ENCODE results near the gene PANK2.

PANK2 gene

DNA sequence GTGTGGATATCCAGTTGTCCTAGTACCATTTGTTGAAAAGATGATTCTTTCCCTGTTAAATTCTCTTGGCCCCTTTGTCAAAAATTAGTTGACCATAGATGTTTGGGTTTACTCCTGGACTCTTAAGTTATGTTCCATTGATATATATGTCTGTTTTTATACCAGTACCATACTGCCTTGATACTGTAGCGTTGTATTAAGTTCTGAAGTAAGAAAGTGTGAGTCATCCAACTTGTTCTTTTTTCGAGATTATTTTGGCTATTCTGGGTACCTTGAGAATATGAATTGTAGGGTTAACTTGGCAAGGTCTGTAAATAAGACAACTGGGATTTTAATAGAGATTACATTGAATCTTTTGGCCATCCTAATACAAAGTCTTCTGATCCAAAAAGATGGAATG lies 26.5 kb downstream of the PANK2 start:
- Histone ChIP-seq H3K9ac (ENCODE audit: low read length) (no peak overlapping the region), H3K4me3 (ENCODE audit: low read length) (no peak overlapping the region), H2AFZ (ENCODE audit: low read depth, low read length) (no peak overlapping the region), H3K4me2 (ENCODE audit: low read length) (no peak overlapping the region), H3K4me1 (ENCODE audit: low read length) (peaks cover 24% of the 10 kb centered on the region), H3K27ac (ENCODE audit: low read length) (no peak overlapping the region), H3K36me3 (replicated peaks; ENCODE audit: low read depth, low read length) (peaks cover 69% of the 10 kb centered on the region), H3K79me2 (ENCODE audit: low read length) (peaks cover 85% of the 10 kb centered on the region), H3K9me3 (ENCODE audit: insufficient read depth, low read length) (no peaks in the 10 kb centered on the region), H3K27me3 (ENCODE audit: low read depth, low read length) (no peaks in the 10 kb centered on the region), H4K20me1 (ENCODE audit: insufficient read depth, low read length) (peaks cover 64% of the 10 kb centered on the region)
- TF ChIP-seq, protein P1, sequence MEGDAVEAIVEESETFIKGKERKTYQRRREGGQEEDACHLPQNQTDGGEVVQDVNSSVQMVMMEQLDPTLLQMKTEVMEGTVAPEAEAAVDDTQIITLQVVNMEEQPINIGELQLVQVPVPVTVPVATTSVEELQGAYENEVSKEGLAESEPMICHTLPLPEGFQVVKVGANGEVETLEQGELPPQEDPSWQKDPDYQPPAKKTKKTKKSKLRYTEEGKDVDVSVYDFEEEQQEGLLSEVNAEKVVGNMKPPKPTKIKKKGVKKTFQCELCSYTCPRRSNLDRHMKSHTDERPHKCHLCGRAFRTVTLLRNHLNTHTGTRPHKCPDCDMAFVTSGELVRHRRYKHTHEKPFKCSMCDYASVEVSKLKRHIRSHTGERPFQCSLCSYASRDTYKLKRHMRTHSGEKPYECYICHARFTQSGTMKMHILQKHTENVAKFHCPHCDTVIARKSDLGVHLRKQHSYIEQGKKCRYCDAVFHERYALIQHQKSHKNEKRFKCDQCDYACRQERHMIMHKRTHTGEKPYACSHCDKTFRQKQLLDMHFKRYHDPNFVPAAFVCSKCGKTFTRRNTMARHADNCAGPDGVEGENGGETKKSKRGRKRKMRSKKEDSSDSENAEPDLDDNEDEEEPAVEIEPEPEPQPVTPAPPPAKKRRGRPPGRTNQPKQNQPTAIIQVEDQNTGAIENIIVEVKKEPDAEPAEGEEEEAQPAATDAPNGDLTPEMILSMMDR (IDR thresholded peaks at IDR 0.05; ENCODE audit: low read depth, low read length), result no peak
- no peak for TF ChIP-seq EZH2phosphoT487 (IDR thresholded peaks at IDR 0.05; ENCODE audit: low read depth)

GRCh38 chr20:3916364-3916763 lies 27.2 kb downstream of the PANK2 start:
- no peak for TF ChIP-seq EZH2phosphoT487 (IDR thresholded peaks at IDR 0.05; ENCODE audit: low read depth)
- TF ChIP-seq, protein P1 (IDR thresholded peaks at IDR 0.05; ENCODE audit: low read depth, low read length), result no peak
- Histone ChIP-seq H3K27ac (ENCODE audit: low read length) (no peak overlapping the region), H3K9me3 (ENCODE audit: insufficient read depth, low read length) (no peaks in the 10 kb centered on the region), H3K4me1 (ENCODE audit: low read length) (peaks cover 24% of the 10 kb centered on the region), H3K9ac (ENCODE audit: low read length) (no peak overlapping the region), H2AFZ (ENCODE audit: low read depth, low read length) (no peak overlapping the region), H3K4me2 (ENCODE audit: low read length) (no peak overlapping the region), H3K4me3 (ENCODE audit: low read length) (no peak overlapping the region), H3K27me3 (ENCODE audit: low read depth, low read length) (no peaks in the 10 kb centered on the region), H3K79me2 (ENCODE audit: low read length) (peaks cover 79% of the 10 kb centered on the region), H4K20me1 (ENCODE audit: insufficient read depth, low read length) (peaks cover 60% of the 10 kb centered on the region), H3K36me3 (replicated peaks; ENCODE audit: low read depth, low read length) (peaks cover 65% of the 10 kb centered on the region)

DNA sequence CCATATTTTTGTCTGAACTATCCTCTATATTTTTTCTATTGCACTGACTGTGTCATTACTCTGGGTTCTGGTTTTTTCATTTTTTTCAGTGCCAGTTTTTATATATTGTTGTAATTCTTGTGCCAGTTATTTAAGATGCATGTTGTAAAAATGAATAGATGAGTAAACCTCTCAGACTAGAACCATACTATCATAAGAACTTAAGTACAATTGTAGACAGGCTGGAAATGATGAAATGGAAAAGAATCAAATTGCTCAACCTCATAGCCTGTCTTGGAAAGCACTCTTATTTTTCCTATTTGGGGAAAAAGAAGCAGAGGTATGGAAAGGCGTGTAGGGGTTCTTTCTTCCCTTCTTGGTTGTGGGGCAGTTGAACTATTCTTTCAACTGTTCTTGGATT lies 30.2 kb downstream of the PANK2 start:
- Histone ChIP-seq H3K9ac (ENCODE audit: low read length) (no peak overlapping the region), H3K27me3 (ENCODE audit: low read depth, low read length) (no peaks in the 10 kb centered on the region), H3K79me2 (ENCODE audit: low read length) (peaks cover 71% of the 10 kb centered on the region), H3K9me3 (ENCODE audit: insufficient read depth, low read length) (no peaks in the 10 kb centered on the region), H3K4me3 (ENCODE audit: low read length) (no peak overlapping the region), H3K4me2 (ENCODE audit: low read length) (no peak overlapping the region), H3K4me1 (ENCODE audit: low read length) (peaks cover 7% of the 10 kb centered on the region), H4K20me1 (ENCODE audit: insufficient read depth, low read length) (peaks cover 69% of the 10 kb centered on the region), H3K27ac (ENCODE audit: low read length) (no peak overlapping the region), H2AFZ (ENCODE audit: low read depth, low read length) (no peak overlapping the region), H3K36me3 (replicated peaks; ENCODE audit: low read depth, low read length) (peaks cover 69% of the 10 kb centered on the region)
- no peak for TF ChIP-seq EZH2phosphoT487 (IDR thresholded peaks at IDR 0.05; ENCODE audit: low read depth)
- TF ChIP-seq, protein P1 (IDR thresholded peaks at IDR 0.05; ENCODE audit: low read depth, low read length), result no peak

DNA sequence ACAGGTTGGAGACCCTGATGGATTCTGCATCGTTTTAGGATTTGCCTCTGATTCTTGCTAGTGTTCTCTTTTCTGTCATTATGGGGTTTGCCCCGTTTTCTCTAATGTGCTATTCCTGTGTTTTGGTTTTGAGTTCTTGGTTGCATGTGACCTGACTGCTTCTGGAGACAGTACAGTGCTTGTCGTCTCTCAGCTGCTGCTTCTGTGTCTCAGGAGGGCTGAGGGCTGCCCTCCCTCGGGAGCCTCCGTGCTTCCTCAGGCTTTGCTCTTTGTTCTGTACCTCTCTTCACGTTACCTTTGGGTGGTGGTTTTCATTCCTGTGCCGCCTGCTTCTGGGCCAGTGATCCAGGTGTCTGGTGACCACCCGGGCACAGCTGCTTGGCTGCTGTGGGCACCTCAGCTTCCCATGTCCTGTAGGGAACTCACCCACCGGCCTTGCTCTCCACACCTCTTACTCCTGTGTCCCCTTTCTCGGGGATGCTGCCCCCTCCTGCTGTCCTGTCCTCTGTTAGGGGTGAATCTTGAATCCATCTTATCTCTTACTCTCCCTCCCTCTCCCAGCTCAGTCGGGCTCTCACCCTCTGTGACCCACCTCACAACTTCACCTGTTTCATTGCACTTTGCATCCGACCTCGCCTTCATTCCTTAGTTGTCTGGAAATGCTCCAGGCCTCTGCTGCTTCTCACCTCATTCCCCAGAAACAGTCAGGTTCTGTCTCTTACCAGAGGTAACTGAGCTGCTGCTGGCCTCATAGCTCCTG lies 33.2 kb downstream of the PANK2 start:
- no peak overlapping the region for H2AFZ ChIP-seq (ENCODE audit: low read depth, low read length)
- H3K4me2 ChIP-seq (ENCODE audit: low read length), result no peak overlapping the region
- H3K79me2 ChIP-seq (ENCODE audit: low read length), result peaks cover 40% of the 10 kb centered on the region
- H3K27me3 ChIP-seq (ENCODE audit: low read depth, low read length), result no peaks in the 10 kb centered on the region
- H3K27ac ChIP-seq (ENCODE audit: low read length), result no peak overlapping the region
- no peaks in the 10 kb centered on the region for H3K4me1 ChIP-seq (ENCODE audit: low read length)
- no peaks in the 10 kb centered on the region for H3K9me3 ChIP-seq (ENCODE audit: insufficient read depth, low read length)
- H3K4me3 ChIP-seq (ENCODE audit: low read length), result no peak overlapping the region
- peaks cover 50% of the 10 kb centered on the region for H3K36me3 ChIP-seq (replicated peaks; ENCODE audit: low read depth, low read length)
- TF ChIP-seq EZH2phosphoT487 (IDR thresholded peaks at IDR 0.05; ENCODE audit: low read depth), result no peak
- TF ChIP-seq, protein P1 (IDR thresholded peaks at IDR 0.05; ENCODE audit: low read depth, low read length), result no peak
- no peak overlapping the region for H3K9ac ChIP-seq (ENCODE audit: low read length)
- peaks cover 60% of the 10 kb centered on the region for H4K20me1 ChIP-seq (ENCODE audit: insufficient read depth, low read length)
